KMS-11 (cell line): ENCODE measurements around the gene SPEM2.
A peak's percentile ranks its signal among the peaks of the same experiment; 100 is the strongest.

Experiments used
- H2AFZ ChIP-seq: fragments of 200-600 bp; sonication (generic); 2 replicates; pipeline ENCODE4 v1.6.1; 2016; ENCODE audit warnings: antibody characterized with exemption, mixed run types, low read depth
- H3K27ac ChIP-seq: fragments of 200-600 bp; sonication (generic); 2 replicates; pipeline ENCODE4 v1.6.1; 2016; ENCODE audit warnings: mild to moderate bottlenecking, mixed run types
- H3K27me3 ChIP-seq: fragments of 200-600 bp; sonication (generic); 2 replicates; pipeline ENCODE4 v1.6.1; 2017; ENCODE audit warnings: mild to moderate bottlenecking, low read depth, mixed run types, moderate library complexity; ENCODE audit not compliant: insufficient read depth
- H3K36me3 ChIP-seq: fragments of 200-600 bp; sonication (generic); 2 replicates; pipeline ENCODE4 v1.6.1; 2017; ENCODE audit warnings: mild to moderate bottlenecking, mixed run types; ENCODE audit not compliant: insufficient read depth
- H3K4me1 ChIP-seq: fragments of 200-600 bp; sonication (generic); 2 replicates; pipeline ENCODE4 v1.6.1; 2016; ENCODE audit warnings: mild to moderate bottlenecking, low read depth, mixed run types; ENCODE audit not compliant: poor library complexity, severe bottlenecking
- H3K4me2 ChIP-seq: fragments of 200-600 bp; sonication (generic); 2 replicates; pipeline ENCODE4 v1.7.0; 2016; ENCODE audit warnings: mild to moderate bottlenecking, mixed run types
- H3K4me3 ChIP-seq: fragments of 200-600 bp; sonication (generic); IDR thresholded peaks from 2 replicates; pipeline ENCODE4 v1.6.1; 2017; ENCODE audit warnings: low read depth, low read length, mixed read lengths; ENCODE audit not compliant: insufficient read depth
- H3K79me2 ChIP-seq: fragments of 200-600 bp; sonication (generic); 2 replicates; pipeline ENCODE4 v1.6.1; 2016; ENCODE audit warnings: low read depth, mixed run types; ENCODE audit not compliant: insufficient read depth
- H3K9ac ChIP-seq: fragments of 200-600 bp; sonication (generic); 2 replicates; pipeline ENCODE4 v1.6.1; 2016; ENCODE audit warnings: mild to moderate bottlenecking, mixed run types
- H4K20me1 ChIP-seq: fragments of 200-600 bp; sonication (generic); 2 replicates; pipeline ENCODE4 v1.6.1; 2016; ENCODE audit warnings: mild to moderate bottlenecking, mixed run types; ENCODE audit not compliant: insufficient read depth
- CTCF ChIP-seq: fragments of 200-600 bp; sonication (generic); conservative IDR thresholded peaks from 2 replicates; pipeline ENCODE4 v1.6.1; 2017; ENCODE audit warnings: low read depth, mild to moderate bottlenecking, antibody characterized with exemption, low read length, moderate library complexity, mixed read lengths

SPEM2 gene

GRCh38 chr17:7393613-7394451, 31.6 kb upstream of the SPEM2 start:
- Histone ChIP-seq H3K36me3 (no peaks in the 10 kb centered on the region), H3K4me3 (no peak overlapping the region), H3K4me1 (no peaks in the 10 kb centered on the region), H2AFZ (peak overlapping the region; percentile 26; the same call in 1 of the 2 replicates), H3K9ac (peak overlapping the region; percentile 42; the same call in 1 of the 2 replicates), H3K27ac (no peak overlapping the region), H3K79me2 (no peaks in the 10 kb centered on the region), H4K20me1 (no peaks in the 10 kb centered on the region), H3K4me2 (peak overlapping the region; percentile 39; the same call in 1 of the 2 replicates), H3K27me3 (no peaks in the 10 kb centered on the region)
- TF ChIP-seq CTCF, result no peak

GRCh38 chr17:7394452-7395191, 30.8 kb upstream of the SPEM2 start, which contains the start of gene PLSCR3:
TSS of gene PLSCR3 (minus strand) at chr17:7394525. CDS start at chr17:7394110, 415 bp downstream.
- Histone ChIP-seq H3K4me1 (no peaks in the 10 kb centered on the region), H4K20me1 (no peaks in the 10 kb centered on the region), H2AFZ (peak within 1 kb of the TSS; percentile 26; the same call in 1 of the 2 replicates), H3K9ac (peak within 1 kb of the TSS; percentile 42; the same call in 1 of the 2 replicates), H3K4me2 (peak within 1 kb of the TSS; percentile 39; the same call in 1 of the 2 replicates), H3K36me3 (no peaks in the 10 kb centered on the region), H3K27me3 (no peaks in the 10 kb centered on the region), H3K79me2 (no peaks in the 10 kb centered on the region), H3K4me3 (no peak within 1 kb of the TSS), H3K27ac (peak within 1 kb of the TSS; percentile 53)
- TF ChIP-seq CTCF, result no peak

- no peak for TF ChIP-seq CTCF
- Histone ChIP-seq H3K4me1 (no peaks in the 10 kb centered on the region), H4K20me1 (no peaks in the 10 kb centered on the region), H2AFZ (no peak overlapping the region), H3K9ac (no peak overlapping the region), H3K4me2 (no peak overlapping the region), H3K4me3 (no peak overlapping the region), H3K27ac (no peak overlapping the region), H3K27me3 (no peaks in the 10 kb centered on the region), H3K79me2 (no peaks in the 10 kb centered on the region), H3K36me3 (no peaks in the 10 kb centered on the region)
These were observed 29.3 kb upstream of the SPEM2 start for GRCh38 chr17:7396147-7396546.

GRCh38 chr17:7398612-7399011, 26.8 kb upstream of the SPEM2 start:
- H3K27me3 ChIP-seq, result no peaks in the 10 kb centered on the region
- H3K79me2 ChIP-seq, result no peaks in the 10 kb centered on the region
- H3K4me2 ChIP-seq, result no peak overlapping the region
- no peak overlapping the region for H3K27ac ChIP-seq
- H4K20me1 ChIP-seq, result no peaks in the 10 kb centered on the region
- no peaks in the 10 kb centered on the region for H3K36me3 ChIP-seq
- no peak for TF ChIP-seq CTCF
- no peak overlapping the region for H3K9ac ChIP-seq
- no peak overlapping the region for H2AFZ ChIP-seq
- no peak overlapping the region for H3K4me3 ChIP-seq
- H3K4me1 ChIP-seq, result no peaks in the 10 kb centered on the region
